K562 (cell line): ENCODE measurements around the gene SGMS1. TPM values are rescaled to one million over a fixed set of nuclear protein-coding genes. Genes with fewer than 3 reads are reported as not detected.

Experiments
- ARID4B ChIP-seq: sonication (generic); formaldehyde crosslinking; IDR thresholded peaks from 2 replicates; pipeline ENCODE4 v1.8.0; 2022; ENCODE audit warnings: mild to moderate bottlenecking, missing genetic modification reagents
- KLF6 ChIP-seq: fragments of 250-450 bp; sonication (Bioruptor Pico); IDR thresholded peaks from 2 replicates; pipeline ENCODE4 v1.4.0; 2020; ENCODE audit warnings: mild to moderate bottlenecking, moderate library complexity, borderline replicate concordance
- PTRF ChIP-seq: fragments of 450-650 bp; IDR thresholded peaks from 2 replicates; pipeline ENCODE4 v1.6.1; 2016; ENCODE audit warnings: mild to moderate bottlenecking, missing genetic modification characterization, missing compliant biosample characterization
- RBM34 ChIP-seq: fragments of 200-400 bp; formaldehyde crosslinking; IDR thresholded peaks from 2 replicates; pipeline ENCODE4 v1.6.1; 2018; ENCODE audit warnings: low read length, borderline replicate concordance; ENCODE audit not compliant: insufficient read depth
- RCOR1 ChIP-seq, 2 experiments: IDR thresholded peaks; 2 replicates each; pipeline ENCODE4 v1.6.1; 2012; ENCODE audit warnings: low read depth in 2 of 2, low read length in 2 of 2, borderline replicate concordance in 1 of 2, improper control_type of control experiment in 1 of 2
- SOX6 ChIP-seq: fragments of 450-650 bp; IDR thresholded peaks from 2 replicates; pipeline ENCODE4 v1.6.1; 2014; ENCODE audit warnings: mild to moderate bottlenecking
- TCF3 ChIP-seq: sonication (generic); formaldehyde crosslinking; IDR thresholded peaks from 2 replicates; pipeline ENCODE4 v1.4.0; 2020; ENCODE audit warnings: mild to moderate bottlenecking, missing genetic modification reagents
- TEAD4 ChIP-seq, 2 experiments: sonication (generic) in 1 of 2; formaldehyde crosslinking in 1 of 2; IDR thresholded peaks; 2 replicates each; pipeline versions ENCODE4 v1.6.1 to v1.8.0; 2012 to 2022; ENCODE audit warnings: borderline replicate concordance in 1 of 2, inconsistent platforms in 1 of 2, low read length in 1 of 2, mild to moderate bottlenecking in 1 of 2, missing genetic modification reagents in 1 of 2
- ZBTB11 ChIP-seq, 3 experiments: fragments of 200-800 bp in 1 of 3; fragments of 250-450 bp in 1 of 3; fragments of 450-650 bp in 1 of 3; sonication (Bioruptor Pico) in 1 of 3; sonication (Bioruptor generic) in 1 of 3; formaldehyde crosslinking in 1 of 3; IDR thresholded peaks; 2 replicates each; pipeline versions ENCODE4 v1.6.1 to v1.8.0; 2016 to 2022; ENCODE audit warnings: mild to moderate bottlenecking in 2 of 3, missing genetic modification characterization in 2 of 3, missing compliant biosample characterization in 1 of 3, moderate library complexity in 1 of 3
- ZEB2 ChIP-seq: fragments of 450-650 bp; IDR thresholded peaks from 2 replicates; pipeline ENCODE4 v1.6.1; 2016
- ZNF592 ChIP-seq: fragments of 450-650 bp; IDR thresholded peaks from 2 replicates; pipeline ENCODE4 v1.6.1; 2017; ENCODE audit warnings: antibody characterized with exemption, mild to moderate bottlenecking
- ZNF639 ChIP-seq, 2 experiments: fragments of 200-800 bp in 1 of 2; sonication (Bioruptor generic) in 1 of 2; sonication (generic) in 1 of 2; formaldehyde crosslinking in 1 of 2; IDR thresholded peaks in 1 of 2; conservative IDR thresholded peaks in 1 of 2; 2 replicates each; pipeline versions ENCODE4 v1.5.0 to v1.6.1; 2016 to 2020; ENCODE audit warnings: missing compliant biosample characterization in 1 of 2, missing genetic modification characterization in 1 of 2, missing genetic modification reagents in 1 of 2
- polyA plus RNA-seq, 8 experiments: library from polyadenylated mRNA; depleted of rRNA in 4 of 8; stranded (reverse) in 5 of 8; unstranded in 3 of 8; fragments of >200 nt; fragmentation: Nextera tagmentation in 2 of 8; fragmentation: Illumina TruSeq in 1 of 8; extraction: Ambion mirVana in 2 of 8; extraction: Trizol in 1 of 8; gene quantifications; 2 replicates each; pipeline versions ENCODE4 v1.2.1 to v1.2.3, GENCODE V29; 2011 to 2014; ENCODE audit warnings: inconsistent platforms in 1 of 8, missing spikeins in 1 of 8
- total RNA-seq, 7 experiments: library from RNA; depleted of rRNA in 6 of 7; stranded (reverse); fragments of >200 nt in 6 of 7; fragmentation: Illumina TruSeq in 2 of 7; extraction: Trizol in 2 of 7; gene quantifications; 2 replicates each; pipeline versions ENCODE4 v1.2.1 to v1.2.3, GENCODE V29; 2011 to 2021; ENCODE audit warnings: low replicate concordance in 1 of 7

The SGMS1 gene
- total and polyA plus RNA-seq, 9 of the 15 experiments (the other 6 are each of a cell fraction or from before 2014, with no cell fraction given): 22.6 to 232 (median 82.2) TPM

GRCh38 chr10:50574305-50574704, 49.5 kb downstream of the SGMS1 start (continued):
- TF ChIP-seq ZNF592 (peak; percentile 20), RBM34 (no peak), KLF6 (CRISPR knock-in tag) (no peak), TCF3 (CRISPR knock-in tag) (peak; percentile 46; the same call in 1 of the 2 replicates), ZNF639 (CRISPR knock-in tag; conservative IDR thresholded peaks at IDR 0.05 in 1 of 2, IDR thresholded peaks at IDR 0.05 in 1 of 2) (no peak), ZBTB11 (CRISPR knock-in tag; IDR thresholded peaks at IDR 0.05) (no peak), ARID4B (no peak), RCOR1 (IDR thresholded peaks at IDR 0.05; ENCODE audit: borderline replicate concordance in 1 of 2, low read depth in 2 of 2, low read length in 2 of 2) (0 out of 4 replicates have a peak, but pooled peaks of 1 of the 2 experiments have one; percentile 10), TEAD4 (IDR thresholded peaks at IDR 0.05; ENCODE audit: low read length) (peak; percentile 85), TEAD4 (CRISPR knock-in tag; IDR thresholded peaks at IDR 0.05; ENCODE audit: borderline replicate concordance) (no peak), PTRF (tag) (no peak), SOX6 (peak; percentile 94), ZEB2 (peak; percentile 88)
